Measurements from ENCODE around the gene SLC5A5. TPM values are rescaled to one million over a fixed set of nuclear protein-coding genes. Genes with fewer than 3 reads are reported as not detected.
A peak's percentile ranks its signal among the peaks of the same experiment; 100 is the strongest.

Gene SLC5A5
- polyA plus RNA-seq (ENCODE audit: insufficient read length in 4 of 4), result under 1 TPM in 3 of 4 donors, not detected in 1; 0.04 to 0.06 (median 0.05) TPM

DNA sequence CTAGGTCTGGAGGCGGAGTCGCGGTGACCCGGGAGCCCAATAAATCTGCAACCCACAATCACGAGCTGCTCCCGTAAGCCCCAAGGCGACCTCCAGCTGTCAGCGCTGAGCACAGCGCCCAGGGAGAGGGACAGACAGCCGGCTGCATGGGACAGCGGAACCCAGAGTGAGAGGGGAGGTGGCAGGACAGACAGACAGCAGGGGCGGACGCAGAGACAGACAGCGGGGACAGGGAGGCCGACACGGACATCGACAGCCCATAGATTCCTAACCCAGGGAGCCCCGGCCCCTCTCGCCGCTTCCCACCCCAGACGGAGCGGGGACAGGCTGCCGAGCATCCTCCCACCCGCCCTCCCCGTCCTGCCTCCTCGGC is at the start of gene SLC5A5:
Gene SLC5A5 (plus strand): TSS at position 68 of the 373 bp plus-strand sequence. CDS start 375 bp downstream, outside the sequence.
- DNase-seq (ENCODE audit: low read depth in 4 of 4, low spot score in 3 of 4), result no peak

DNA sequence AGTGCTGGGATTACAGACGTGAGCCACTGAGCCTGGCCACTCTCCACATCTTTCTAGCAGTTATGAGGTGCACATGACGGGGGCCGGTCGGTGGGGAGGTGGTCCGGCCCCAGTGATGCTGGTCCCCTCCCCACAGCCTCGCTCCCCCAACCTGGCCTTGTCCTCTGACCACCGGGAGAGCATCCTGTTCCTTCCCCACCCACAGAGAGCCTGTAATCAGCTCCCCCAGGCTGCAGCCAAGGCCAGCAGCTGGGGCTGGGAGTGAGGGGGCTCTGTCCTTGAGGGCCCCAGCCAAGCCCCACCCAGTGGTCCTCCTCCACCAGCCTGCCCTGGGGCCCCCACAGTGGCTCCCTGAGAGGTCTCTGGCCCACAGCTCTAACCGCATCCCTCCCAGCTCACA is 47.4 kb upstream of the SLC5A5 start:
- DNase-seq (ENCODE audit: low read depth in 4 of 4, low spot score in 3 of 4), result no peak

DNA sequence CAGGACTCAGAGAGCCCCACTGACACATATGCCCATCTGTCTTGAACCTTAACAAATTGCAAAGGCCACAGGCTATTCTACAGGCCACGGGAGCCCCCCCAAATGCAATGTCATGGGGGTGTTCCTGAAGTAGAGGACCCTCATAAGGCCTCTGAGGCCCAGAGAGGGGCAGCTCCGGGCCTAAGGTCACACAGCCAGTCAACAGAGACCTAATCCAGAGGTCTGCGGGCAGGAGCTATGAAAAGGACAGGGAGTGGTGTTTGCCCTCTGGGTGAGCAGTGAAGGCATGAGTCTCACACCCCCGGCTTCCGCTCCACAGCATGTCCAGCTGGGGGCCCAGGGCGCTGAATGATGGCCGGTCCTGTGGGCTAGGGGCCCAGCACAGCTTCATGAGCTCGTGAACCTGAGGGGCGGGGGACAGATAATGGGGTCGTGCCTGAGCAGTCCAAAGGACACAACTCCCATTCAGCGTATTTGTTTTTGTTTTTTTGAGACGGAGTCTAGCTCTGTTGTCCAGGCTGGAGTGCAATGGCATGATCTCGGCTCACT is 45.2 kb upstream of the SLC5A5 start:
- DNase-seq (ENCODE audit: low read depth in 4 of 4, low spot score in 3 of 4), result no peak

DNA sequence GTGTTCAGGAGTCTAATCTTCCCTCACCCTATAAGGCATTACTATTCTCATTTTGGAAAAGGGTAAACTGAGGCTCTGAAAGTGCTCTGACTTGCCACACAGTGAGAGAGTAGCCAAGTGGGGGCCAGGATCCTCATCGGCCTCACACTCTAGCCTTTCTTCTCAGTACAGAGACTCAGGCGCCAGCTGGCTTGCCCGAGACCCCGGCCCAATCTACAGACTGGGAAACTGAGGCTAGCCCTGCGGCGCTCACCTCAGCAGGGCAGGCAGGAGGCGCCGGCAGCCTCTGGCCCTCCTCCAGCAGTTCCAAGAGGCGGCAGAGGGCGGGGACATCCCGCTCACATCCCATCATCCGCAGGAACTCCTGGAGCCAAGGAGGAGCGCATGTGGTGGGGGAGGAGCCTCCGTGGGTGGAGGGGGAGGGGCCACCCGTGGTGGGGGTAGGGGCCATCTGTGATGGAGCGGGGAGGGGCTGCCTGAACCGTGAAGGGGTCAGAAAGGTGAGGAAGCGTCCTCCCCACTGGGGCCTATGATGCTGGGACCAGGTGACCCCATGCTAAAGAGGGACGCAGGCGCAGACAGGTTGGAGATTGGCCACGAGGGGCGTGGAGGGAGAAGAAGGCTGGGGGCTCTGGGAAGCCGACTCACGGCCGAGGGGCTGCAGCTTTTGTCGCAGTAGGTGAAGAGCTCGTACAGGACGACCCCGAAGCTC is 41.7 kb upstream of the SLC5A5 start:
- peak in 2 of 4 donors; percentile 18 to 23 for DNase-seq (ENCODE audit: low read depth in 4 of 4, low spot score in 3 of 4)

DNA sequence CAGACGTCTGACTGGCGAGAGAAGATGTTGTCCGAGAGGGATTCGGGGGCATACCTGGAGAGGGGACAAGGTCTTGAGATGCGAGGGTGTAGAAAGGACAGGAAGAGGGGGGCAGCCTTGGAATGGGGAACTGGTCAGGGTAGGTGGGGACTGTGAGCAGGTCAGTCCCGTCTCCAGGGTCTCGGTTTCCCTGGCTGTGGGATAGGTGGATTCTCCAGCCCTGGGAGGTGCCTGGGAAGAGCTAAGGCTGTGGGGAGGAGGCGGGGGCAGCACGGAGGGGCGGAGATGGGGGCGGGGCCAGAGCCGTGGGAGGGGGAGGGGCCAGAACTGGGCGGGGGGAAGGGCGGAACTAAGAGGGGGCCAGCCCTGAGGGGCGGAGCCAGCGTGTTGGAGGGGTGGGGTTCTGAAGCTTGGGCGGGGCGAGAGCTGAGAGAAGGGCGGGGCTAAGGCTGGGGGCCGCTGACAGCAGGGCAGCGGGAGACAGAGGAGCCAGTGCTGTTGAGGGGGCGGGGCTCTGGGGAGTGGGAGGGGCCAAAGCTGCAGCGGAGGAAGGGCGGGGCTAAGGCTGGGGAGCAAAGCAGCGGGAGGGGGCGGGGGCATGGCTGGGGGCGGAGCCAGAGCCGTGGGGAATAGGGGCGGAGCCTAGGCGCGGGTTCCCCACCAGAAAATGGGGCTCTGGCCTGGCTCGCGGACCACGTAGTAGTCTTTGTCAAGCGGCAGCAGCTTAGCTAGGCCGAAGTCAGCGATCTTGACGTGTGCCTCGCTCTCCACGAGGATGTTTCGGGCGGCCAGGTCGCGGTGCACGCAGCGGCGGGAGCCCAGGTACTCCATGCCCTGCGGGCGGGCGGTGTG is 41.0 kb upstream of the SLC5A5 start:
- DNase-seq (ENCODE audit: low read depth in 4 of 4, low spot score in 3 of 4), result peak in 2 of 4 donors; percentile 32 to 64

DNA sequence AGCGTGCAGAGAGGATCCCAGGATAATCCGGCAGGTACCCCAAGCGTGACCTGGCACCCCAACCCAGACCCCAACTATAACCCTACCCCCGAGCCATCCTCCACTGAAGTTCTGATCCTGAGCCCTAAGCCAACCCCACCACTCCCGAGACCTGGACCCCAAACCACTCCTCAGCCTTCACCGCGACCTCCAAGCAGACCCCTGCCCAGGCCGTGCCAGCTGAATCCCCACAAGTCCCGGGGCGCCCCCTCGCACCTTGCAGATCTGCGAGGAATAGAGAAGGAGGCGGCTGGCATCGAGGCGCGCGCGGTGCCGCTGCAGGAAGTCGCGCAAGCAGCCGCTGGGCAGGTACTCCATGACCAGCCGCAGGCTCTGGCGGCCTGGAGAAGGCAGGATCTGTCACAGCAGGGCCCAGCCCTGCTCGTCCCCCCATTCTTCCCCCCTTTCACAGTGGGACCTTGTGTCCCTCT is 40.3 kb upstream of the SLC5A5 start:
- DNase-seq (ENCODE audit: low read depth in 4 of 4, low spot score in 3 of 4), result no peak

DNA sequence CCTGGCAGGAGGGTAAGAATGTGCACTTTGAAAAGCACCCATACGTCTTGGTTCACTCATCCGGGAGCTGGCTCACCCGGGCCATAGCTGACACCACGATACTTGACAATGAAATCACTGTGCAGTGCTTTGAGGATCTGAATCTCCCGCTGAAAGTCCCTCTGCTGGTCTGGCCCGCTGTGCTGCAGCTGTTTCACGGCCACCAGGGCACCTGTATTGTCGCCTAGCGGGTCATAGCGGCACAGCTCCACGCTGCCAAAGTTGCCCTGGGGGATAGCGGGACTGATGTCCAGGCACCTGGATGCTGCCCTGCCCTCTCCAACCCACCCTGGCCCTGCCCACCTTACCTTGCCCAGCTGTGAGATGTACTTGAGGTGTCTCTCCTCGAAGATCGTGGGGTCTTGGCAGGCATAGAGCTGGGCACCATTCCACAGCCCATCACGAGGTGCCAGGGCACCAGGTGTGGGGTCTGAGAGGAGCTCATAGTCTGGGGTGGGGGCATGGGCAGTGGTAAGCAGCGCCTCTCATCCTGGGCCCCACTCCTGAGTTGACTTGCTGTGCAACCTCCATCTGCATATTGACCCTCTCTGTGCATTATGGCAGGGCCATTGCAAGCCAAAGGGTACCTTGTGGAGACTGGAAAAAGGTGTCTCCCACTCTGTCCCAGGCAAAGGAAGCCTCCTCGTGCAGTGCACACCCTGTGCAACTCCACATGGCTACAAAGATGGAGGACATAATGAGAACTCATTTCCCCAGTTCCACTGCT is 39.1 kb upstream of the SLC5A5 start:
- no peak for DNase-seq (ENCODE audit: low read depth in 4 of 4, low spot score in 3 of 4)

DNA sequence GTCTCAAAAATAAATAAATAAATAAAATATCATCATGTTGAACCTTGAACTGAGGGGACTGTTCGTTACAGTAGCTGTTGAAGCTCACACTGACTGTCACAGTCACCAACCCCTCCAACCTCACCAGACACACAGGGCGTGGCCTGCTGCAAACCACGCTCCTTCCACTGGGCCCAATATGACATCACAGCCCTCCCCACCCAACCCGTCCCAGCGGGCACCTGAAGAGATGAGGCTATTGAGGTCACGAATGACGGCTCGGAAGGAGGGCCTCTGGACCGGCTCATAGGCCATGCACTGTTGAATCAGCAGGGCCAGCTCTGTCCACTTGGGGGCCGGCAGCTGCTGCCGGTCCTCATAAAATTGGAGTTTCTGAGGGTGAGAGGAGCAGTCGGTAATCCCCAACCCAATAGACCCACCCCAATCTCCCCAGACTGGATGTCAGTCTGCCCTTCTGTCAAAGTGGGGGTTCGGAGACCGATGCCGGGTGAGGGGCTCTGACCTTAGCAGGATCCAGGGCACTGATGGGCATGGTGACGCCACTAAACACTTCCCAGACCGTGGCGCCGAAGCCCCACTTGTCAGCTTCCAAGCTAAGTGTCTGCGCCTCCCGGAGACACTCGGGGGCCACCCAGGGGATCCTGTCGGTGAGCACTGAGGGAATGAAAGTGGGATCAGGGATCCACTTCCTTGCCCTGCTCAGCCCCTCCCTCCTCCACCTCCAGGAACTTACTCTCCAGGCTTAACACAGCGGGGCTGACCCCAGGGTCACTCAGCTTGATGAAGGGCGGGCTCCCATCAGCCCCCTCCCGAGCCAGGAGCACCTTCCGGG is 37.2 kb upstream of the SLC5A5 start:
- no peak for DNase-seq (ENCODE audit: low read depth in 4 of 4, low spot score in 3 of 4)

DNA sequence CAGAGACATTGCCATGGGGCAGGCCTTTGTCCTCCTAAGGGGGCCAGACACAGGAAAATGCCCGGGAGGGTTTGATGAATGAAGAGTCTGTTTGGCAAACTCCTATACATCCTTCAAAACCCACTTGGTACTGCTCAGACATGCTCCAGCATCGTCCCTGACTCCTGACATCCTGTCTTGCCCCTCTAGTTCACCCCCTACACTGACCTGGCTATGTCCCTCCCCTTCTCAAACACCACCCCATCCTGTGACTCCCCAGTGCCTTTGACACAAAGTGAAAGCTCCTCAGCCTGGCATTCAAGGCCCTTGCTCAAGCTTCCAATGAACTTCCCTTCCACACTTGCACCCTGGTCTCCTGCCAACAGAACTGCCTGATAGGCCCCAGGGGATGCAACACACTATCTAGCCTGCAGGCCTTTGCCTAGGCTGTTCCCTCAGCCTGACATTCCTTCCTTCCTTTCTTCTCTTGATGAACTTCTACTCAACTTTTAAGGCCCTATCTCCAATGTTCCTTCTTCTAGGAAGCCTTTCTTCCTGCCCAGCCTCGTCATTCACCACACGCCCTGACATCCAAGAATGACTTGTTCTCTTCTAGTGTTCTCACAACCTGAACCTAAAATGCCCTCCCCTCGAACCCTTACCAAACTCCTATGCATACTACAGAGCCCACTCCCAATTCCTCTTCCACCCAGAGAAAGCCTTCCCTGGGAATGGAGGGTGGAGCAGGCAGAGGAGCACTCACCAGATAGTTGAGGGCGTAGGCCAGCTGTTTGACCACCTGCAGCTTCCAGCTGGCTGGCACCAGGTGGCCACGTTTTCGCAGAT is 36.4 kb upstream of the SLC5A5 start:
- no peak for DNase-seq (ENCODE audit: low read depth in 4 of 4, low spot score in 3 of 4)

DNA sequence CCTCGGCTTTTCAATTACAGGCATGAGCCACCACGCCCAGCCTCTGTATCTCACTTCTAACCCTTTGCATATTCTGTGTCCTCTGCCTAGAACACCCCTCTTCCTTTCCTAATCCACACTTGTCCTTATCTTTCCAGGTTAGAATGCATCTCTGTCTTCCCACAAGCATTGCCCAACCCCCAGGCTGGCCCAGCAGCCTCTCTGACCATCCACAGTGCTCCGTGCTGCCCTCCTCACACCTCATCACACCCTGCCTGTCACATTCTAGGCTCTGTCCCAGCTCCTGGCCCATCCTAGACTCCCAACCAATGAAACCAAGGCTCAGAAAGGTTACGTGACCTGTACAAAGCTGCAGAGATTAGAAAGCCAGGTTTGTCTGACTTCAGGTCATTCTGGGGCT is 35.2 kb upstream of the SLC5A5 start:
- DNase-seq (ENCODE audit: low read depth in 4 of 4, low spot score in 3 of 4), result no peak

DNA sequence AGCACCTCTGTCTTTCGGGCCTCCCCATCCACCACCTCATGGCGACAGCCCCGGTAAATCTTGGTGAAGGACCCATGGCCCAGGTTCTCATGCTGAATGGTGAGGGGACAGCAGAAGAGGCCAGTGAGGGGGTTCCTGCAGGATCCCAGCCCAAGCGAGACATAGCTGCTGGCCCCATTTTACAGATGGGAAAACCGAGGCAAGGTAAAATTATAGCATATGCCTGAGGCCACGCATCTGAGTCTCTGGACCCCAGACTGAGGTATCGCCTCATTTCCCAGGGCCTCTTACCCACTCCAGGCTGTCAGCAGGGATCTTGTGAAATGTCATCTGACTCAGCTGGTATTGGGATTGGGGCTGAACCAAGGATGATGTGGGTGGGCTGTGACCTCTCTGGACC is 33.8 kb upstream of the SLC5A5 start:
- DNase-seq (ENCODE audit: low read depth in 4 of 4, low spot score in 3 of 4), result no peak

DNA sequence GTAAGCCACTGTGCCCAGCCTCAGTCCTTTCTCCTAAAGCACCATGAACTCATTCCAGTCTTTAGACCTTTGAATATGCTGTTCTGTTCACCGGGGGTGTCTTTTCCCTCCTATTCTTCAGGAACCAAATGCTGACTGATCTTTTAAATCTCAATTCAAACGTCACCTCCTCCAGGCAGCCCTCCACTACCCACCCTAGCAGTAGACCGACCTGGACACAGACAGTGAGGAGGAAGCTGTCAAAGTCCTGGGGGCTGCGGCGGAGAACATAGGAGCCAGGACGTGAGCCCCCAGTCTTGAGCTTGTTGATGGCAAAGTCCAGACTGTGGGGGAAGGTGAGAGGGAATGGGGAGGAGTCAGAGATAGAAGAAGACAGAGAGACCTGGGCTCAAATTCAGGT is 31.7 kb upstream of the SLC5A5 start:
- DNase-seq (ENCODE audit: low read depth in 4 of 4, low spot score in 3 of 4), result no peak

DNA sequence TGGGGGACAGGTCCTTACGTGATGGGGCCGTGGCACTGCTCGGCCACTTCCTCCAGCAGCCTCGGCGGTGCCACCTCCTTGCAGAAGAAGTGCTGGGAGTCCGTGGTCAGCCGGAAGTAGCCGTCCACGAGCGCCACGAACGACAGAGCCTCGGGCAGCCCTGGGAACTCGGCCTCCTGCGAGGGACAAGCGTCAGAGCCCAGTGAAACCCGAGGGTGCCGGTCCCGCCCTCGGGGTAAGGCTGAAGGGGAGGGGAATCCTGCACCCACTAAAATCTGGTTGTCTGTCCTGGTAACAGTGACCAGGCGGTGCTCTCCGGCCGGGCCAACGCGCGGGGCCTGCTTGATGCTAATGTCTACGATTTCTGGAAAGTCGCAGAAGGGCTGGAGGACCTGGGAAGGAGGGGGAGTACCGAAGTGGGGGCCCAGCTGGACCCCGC is 30.4 kb upstream of the SLC5A5 start:
- no peak for DNase-seq (ENCODE audit: low read depth in 4 of 4, low spot score in 3 of 4)

DNA sequence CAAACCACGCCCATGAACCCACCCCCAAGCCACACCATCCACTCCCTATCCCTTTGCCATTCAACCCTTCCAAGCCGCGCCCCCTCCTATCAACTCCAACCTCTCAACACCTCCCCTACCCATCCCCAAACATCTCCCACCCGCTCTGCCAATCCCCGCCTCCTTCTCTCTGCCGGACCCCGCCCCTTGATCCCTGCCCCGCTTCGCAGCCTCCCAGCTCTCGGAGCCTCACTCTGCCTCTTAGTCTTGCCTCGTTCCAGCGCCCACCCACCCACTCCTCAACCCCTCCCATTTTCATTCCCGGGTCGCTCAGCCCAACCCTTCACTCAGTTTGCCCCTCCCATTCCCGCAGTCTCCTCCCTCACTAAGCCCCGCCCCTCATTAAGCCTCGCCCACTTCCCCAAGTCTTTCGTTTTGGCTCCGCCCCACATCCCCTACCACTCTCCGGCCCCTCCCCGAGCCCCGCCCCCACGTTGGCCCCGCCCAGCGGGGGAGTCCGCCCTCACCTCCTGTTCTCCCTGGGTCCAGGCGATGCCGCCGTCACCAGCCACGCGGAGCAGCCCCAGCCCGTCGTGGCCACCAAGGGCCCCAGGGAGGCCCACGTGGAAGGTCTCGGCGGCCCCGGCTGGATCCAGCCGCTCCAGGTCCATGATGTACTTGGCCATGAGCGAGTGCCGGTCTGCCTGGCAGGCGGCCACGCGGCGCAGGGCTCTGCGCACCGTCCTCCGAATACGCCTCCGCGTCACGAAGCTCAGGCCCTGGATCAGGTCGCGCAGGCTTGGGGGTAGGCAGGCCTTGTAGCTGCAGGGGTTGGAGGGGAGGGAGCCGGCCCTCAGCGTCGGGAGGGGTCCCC is 29.7 kb upstream of the SLC5A5 start:
- DNase-seq (ENCODE audit: low read depth in 4 of 4, low spot score in 3 of 4), result peak in 3 of 4 donors; percentile 71 to 83 (median 81)

DNA sequence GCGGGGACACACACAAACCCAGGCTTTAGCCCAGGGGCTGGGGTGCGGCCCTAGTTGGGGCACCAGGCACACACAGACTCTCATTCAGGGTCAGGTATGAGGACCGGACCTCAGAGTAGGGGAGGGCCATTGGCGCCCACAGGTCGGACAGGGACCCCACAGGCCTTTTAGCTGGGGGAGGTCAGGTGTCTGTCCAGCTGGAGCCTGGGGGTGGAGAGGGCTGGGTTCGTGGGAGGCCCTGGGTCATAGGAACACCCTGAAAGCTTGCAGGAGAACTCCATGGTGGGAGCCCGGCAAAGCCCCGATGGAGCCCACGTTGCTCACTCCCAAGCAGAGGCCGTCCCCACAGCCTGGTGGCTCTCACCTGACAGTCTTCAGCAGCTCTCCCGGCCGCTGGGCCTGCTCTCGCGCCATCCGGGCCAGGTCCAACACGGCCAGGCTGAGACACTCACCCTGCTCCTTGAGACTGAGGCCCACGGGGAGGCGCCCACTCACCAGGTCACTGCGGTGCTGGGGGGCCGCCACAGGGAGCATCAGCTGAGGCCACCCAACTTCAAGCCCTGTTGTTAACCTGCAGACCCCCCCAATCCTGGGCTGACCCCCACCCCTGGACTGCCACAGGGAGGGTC is 29.0 kb upstream of the SLC5A5 start:
- no peak for DNase-seq (ENCODE audit: low read depth in 4 of 4, low spot score in 3 of 4)

DNA sequence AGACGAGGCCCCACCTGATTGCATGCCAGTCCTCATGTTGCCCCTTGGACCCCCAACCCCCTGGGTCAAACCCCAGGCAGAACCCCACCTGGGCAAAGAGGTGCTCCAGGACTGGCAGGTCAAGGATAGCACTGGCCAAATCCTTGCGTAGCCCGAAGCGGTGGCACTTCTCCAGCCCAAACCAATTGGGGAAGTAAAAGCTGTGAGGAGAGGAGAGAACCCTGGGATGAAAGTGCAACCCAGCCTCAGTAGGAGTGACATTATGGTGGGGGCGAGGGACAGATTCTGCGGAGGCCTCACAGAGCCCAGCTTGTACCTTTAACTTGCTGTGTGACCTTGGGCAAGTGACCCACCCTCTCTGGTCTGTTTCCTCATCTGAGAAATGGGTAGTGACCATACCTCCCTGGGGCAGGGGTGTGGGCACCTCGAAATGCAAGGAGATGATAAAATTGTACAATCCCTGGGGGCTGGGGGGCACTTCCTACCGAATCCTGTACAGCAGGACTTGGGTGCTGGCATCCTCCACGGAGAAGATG is 28.4 kb upstream of the SLC5A5 start:
- DNase-seq (ENCODE audit: low read depth in 4 of 4, low spot score in 3 of 4), result no peak

DNA sequence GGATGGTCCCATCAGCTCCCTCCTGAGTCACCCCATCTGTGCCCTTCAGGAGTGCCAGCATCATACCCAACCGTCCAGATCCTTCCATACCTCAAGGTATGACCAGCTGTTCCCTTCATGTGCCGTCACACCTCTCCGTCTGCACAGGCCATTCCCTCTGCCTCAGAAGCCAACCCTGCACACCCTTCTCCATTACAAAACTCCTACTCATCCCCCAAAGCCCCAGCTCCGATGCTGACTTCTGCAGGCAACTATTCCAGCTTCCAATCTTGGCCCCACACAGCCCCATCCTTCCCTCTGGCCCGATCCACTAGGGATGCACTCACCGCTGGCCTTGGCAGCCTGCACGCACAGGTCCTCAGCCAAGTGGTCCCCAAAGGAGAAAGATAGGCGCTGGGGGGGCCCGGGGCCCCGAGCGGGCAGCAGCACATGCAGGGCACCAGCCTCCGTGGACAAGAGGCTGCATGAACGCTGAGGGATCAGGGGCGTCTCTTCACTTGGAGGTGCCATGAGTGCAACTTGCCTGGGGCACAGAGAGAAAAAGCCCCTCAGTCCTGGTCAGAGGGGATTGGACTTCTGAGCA is 27.7 kb upstream of the SLC5A5 start:
- no peak for DNase-seq (ENCODE audit: low read depth in 4 of 4, low spot score in 3 of 4)

Data from right renal pelvis (tissue), 4 donors.